K562 (cell line): ENCODE data around the gene TNIP1. TPM values are rescaled to one million over a fixed set of nuclear protein-coding genes. Genes with fewer than 3 reads are reported as not detected.

Experiments
- BRD4 ChIP-seq: fragments of 200-600 bp; sonication (generic); IDR thresholded peaks from 2 replicates; pipeline ENCODE4 v1.6.1; 2017; ENCODE audit warnings: inconsistent platforms
- CREB1 ChIP-seq, 2 experiments: sonication (generic) in 1 of 2; formaldehyde crosslinking in 1 of 2; IDR thresholded peaks; 2 replicates each; pipeline versions ENCODE4 v1.6.1 to v1.8.0; 2012 to 2022; ENCODE audit warnings: inconsistent platforms in 1 of 2, mild to moderate bottlenecking in 1 of 2, missing genetic modification reagents in 1 of 2, moderate library complexity in 1 of 2
- FIP1L1 ChIP-seq: fragments of 200-400 bp; formaldehyde crosslinking; IDR thresholded peaks from 2 replicates; pipeline ENCODE4 v1.6.1; 2018; ENCODE audit warnings: mild to moderate bottlenecking, low read depth, low read length; ENCODE audit not compliant: poor library complexity, severe bottlenecking
- JUNB ChIP-seq: fragments of 450-650 bp; formaldehyde crosslinking; conservative IDR thresholded peaks from 2 replicates; pipeline ENCODE4 v1.4.0; 2020; ENCODE audit warnings: mild to moderate bottlenecking
- MIER1 ChIP-seq: fragments of 450-650 bp; IDR thresholded peaks from 2 replicates; pipeline ENCODE4 v1.6.1; 2016; ENCODE audit warnings: antibody characterized with exemption, mild to moderate bottlenecking, low read depth
- MYBL2 ChIP-seq, 2 experiments: fragments of 450-650 bp in 1 of 2; sonication (generic) in 1 of 2; formaldehyde crosslinking in 1 of 2; IDR thresholded peaks; 2 replicates each; pipeline versions ENCODE4 v1.6.1 to v1.8.1; 2017 to 2022; ENCODE audit warnings: borderline replicate concordance in 1 of 2, inconsistent platforms in 1 of 2, low read depth in 1 of 2, mild to moderate bottlenecking in 1 of 2, missing genetic modification reagents in 1 of 2, moderate library complexity in 1 of 2
- SMAD2 ChIP-seq: fragments of 150-350 bp; IDR thresholded peaks from 2 replicates; pipeline ENCODE4 v1.6.1; 2014; ENCODE audit warnings: low read depth, mild to moderate bottlenecking, low read length
- TCF7L2 ChIP-seq: fragments of 150-350 bp; IDR thresholded peaks from 2 replicates; pipeline ENCODE4 v1.6.1; 2016; ENCODE audit warnings: low read depth, mild to moderate bottlenecking, low read length, moderate library complexity
- TOE1 ChIP-seq, 2 experiments: fragments of 450-650 bp in 1 of 2; sonication (generic) in 1 of 2; formaldehyde crosslinking in 1 of 2; IDR thresholded peaks; 2 replicates each; pipeline versions ENCODE4 v1.7.1 to v1.8.0; 2016 to 2022; ENCODE audit warnings: borderline replicate concordance in 2 of 2, mild to moderate bottlenecking in 2 of 2, antibody characterized with exemption in 1 of 2, inconsistent platforms in 1 of 2, low read depth in 1 of 2, missing genetic modification reagents in 1 of 2, moderate library complexity in 1 of 2
- polyA plus RNA-seq, 8 experiments: library from polyadenylated mRNA; depleted of rRNA in 4 of 8; stranded (reverse) in 5 of 8; unstranded in 3 of 8; fragments of >200 nt; fragmentation: Nextera tagmentation in 2 of 8; fragmentation: Illumina TruSeq in 1 of 8; extraction: Ambion mirVana in 2 of 8; extraction: Trizol in 1 of 8; gene quantifications; 2 replicates each; pipeline versions ENCODE4 v1.2.1 to v1.2.3, GENCODE V29; 2011 to 2014; ENCODE audit warnings: inconsistent platforms in 1 of 8, missing spikeins in 1 of 8
- total RNA-seq, 7 experiments: library from RNA; depleted of rRNA in 6 of 7; stranded (reverse); fragments of >200 nt in 6 of 7; fragmentation: Illumina TruSeq in 2 of 7; extraction: Trizol in 2 of 7; gene quantifications; 2 replicates each; pipeline versions ENCODE4 v1.2.1 to v1.2.3, GENCODE V29; 2011 to 2021; ENCODE audit warnings: low replicate concordance in 1 of 7
- TF ChIP-seq, protein P1 (sequence below): fragments of 250-450 bp; sonication (Bioruptor Pico); IDR thresholded peaks from 2 replicates; pipeline ENCODE4 v1.4.0; 2020; ENCODE audit warnings: mild to moderate bottlenecking
- TF ChIP-seq, protein P2 (sequence below), 2 experiments: fragments of 450-650 bp in 1 of 2; sonication (generic) in 1 of 2; formaldehyde crosslinking; conservative IDR thresholded peaks; 2 replicates each; pipeline versions ENCODE4 v1.4.0 to v1.8.1; 2020 to 2022; ENCODE audit warnings: mild to moderate bottlenecking in 1 of 2, missing genetic modification reagents in 1 of 2
- TF ChIP-seq, protein P3 (sequence below), 2 experiments: fragments of 450-650 bp; formaldehyde crosslinking in 1 of 2; IDR thresholded peaks; 2 replicates each; pipeline versions ENCODE4 v1.4.0 to v1.6.1; 2014 to 2020; ENCODE audit warnings: mild to moderate bottlenecking in 2 of 2, borderline replicate concordance in 1 of 2, low read depth in 1 of 2

TNIP1 gene
- total and polyA plus RNA-seq, 9 of the 15 experiments (the other 6 are each of a cell fraction or from before 2014, with no cell fraction given) = 0.46 to 41.0 (median 24.6) TPM

DNA sequence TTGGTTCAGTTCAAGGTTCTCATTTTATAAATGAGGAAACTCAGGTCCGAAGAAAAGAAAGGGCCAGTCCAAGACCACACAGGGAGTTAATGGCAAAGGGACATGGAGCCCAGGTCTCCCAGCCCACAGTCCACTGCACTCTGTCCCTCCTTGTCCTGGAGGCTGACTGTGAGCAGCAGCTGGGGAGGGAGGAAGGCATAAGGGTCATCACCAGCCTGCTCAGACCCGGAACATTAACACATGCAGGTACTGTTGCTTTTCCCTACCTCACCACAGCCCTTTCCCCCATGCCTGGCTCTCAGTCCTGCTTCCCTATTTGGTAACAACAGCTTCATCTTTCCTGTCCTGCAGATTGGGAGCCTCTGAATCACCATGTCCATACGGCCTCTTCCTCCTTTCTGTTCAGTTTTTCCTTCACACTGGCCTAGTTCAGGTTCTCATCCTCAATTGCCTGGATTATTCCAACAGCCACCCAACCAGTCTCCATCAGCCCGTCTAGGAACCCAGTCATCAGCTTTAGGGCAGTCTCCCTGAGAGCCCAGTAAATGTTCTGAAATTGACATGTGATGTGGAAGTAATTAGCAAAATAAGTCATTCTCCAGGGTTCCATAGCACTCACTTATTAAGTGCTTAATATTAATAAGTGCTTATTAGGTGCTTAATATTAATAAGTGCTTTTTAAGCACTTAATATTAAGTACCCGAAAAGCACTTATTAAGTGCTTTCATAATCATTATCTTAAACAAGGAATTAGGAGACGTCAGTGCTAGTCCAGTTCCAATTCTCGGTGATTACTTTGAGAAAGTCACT lies 56.2 kb downstream of the TNIP1 start (continued):
- TF ChIP-seq, protein P1, sequence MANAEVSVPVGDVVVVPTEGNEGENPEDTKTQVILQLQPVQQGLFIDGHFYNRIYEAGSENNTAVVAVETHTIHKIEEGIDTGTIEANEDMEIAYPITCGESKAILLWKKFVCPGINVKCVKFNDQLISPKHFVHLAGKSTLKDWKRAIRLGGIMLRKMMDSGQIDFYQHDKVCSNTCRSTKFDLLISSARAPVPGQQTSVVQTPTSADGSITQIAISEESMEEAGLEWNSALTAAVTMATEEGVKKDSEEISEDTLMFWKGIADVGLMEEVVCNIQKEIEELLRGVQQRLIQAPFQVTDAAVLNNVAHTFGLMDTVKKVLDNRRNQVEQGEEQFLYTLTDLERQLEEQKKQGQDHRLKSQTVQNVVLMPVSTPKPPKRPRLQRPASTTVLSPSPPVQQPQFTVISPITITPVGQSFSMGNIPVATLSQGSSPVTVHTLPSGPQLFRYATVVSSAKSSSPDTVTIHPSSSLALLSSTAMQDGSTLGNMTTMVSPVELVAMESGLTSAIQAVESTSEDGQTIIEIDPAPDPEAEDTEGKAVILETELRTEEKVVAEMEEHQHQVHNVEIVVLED (CRISPR knock-in tag) = no peak
- TF ChIP-seq BRD4 (no peak), TOE1 (IDR thresholded peaks at IDR 0.05; ENCODE audit: borderline replicate concordance) (no peak), TOE1 (CRISPR knock-in tag; IDR thresholded peaks at IDR 0.05; ENCODE audit: borderline replicate concordance, low read depth) (no peak), CREB1 (IDR thresholded peaks at IDR 0.05) (no peak), CREB1 (CRISPR knock-in tag; IDR thresholded peaks at IDR 0.05) (peak; percentile 75), MYBL2 (IDR thresholded peaks at IDR 0.05; ENCODE audit: low read depth) (no peak), MYBL2 (CRISPR knock-in tag; IDR thresholded peaks at IDR 0.05; ENCODE audit: borderline replicate concordance) (no peak), SMAD2 (no peak), TCF7L2 (no peak), JUNB (no peak), MIER1 (no peak), FIP1L1 (no peak)
- TF ChIP-seq, protein P2, sequence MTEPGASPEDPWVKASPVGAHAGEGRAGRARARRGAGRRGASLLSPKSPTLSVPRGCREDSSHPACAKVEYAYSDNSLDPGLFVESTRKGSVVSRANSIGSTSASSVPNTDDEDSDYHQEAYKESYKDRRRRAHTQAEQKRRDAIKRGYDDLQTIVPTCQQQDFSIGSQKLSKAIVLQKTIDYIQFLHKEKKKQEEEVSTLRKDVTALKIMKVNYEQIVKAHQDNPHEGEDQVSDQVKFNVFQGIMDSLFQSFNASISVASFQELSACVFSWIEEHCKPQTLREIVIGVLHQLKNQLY (CRISPR knock-in tag; conservative IDR thresholded peaks at IDR 0.05) = peak in 1 of 2 experiments; percentile 94; a peak in 1 of 4 replicates
- TF ChIP-seq, protein P3, sequence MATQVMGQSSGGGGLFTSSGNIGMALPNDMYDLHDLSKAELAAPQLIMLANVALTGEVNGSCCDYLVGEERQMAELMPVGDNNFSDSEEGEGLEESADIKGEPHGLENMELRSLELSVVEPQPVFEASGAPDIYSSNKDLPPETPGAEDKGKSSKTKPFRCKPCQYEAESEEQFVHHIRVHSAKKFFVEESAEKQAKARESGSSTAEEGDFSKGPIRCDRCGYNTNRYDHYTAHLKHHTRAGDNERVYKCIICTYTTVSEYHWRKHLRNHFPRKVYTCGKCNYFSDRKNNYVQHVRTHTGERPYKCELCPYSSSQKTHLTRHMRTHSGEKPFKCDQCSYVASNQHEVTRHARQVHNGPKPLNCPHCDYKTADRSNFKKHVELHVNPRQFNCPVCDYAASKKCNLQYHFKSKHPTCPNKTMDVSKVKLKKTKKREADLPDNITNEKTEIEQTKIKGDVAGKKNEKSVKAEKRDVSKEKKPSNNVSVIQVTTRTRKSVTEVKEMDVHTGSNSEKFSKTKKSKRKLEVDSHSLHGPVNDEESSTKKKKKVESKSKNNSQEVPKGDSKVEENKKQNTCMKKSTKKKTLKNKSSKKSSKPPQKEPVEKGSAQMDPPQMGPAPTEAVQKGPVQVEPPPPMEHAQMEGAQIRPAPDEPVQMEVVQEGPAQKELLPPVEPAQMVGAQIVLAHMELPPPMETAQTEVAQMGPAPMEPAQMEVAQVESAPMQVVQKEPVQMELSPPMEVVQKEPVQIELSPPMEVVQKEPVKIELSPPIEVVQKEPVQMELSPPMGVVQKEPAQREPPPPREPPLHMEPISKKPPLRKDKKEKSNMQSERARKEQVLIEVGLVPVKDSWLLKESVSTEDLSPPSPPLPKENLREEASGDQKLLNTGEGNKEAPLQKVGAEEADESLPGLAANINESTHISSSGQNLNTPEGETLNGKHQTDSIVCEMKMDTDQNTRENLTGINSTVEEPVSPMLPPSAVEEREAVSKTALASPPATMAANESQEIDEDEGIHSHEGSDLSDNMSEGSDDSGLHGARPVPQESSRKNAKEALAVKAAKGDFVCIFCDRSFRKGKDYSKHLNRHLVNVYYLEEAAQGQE (IDR thresholded peaks at IDR 0.05; ENCODE audit: borderline replicate concordance) = no peak
- TF ChIP-seq, protein P3 (CRISPR knock-in tag; IDR thresholded peaks at IDR 0.05; ENCODE audit: low read depth) = no peak
